WTC11 (cell line): ENCODE measurements around the gene SEMA4D. TPM values are rescaled to one million over a fixed set of nuclear protein-coding genes. Genes with fewer than 3 reads are reported as not detected.

ENCODE experiments used
- ATAC-seq: fragments of 200-7000 bp; cut with Tn5 transposase; 2 replicates; pipeline ENCODE4 v1.10.0; 2021; ENCODE audit warnings: mild to moderate bottlenecking, moderate library complexity
- CTCF ChIA-PET: fragments of 300-600 bp; sonication (Branson Sonifier 250); formaldehyde crosslinking; loops from one replicate; lab custom pipeline; 2021; ENCODE audit warnings: antibody characterized with exemption; lab: Charles Lee
- POLR2A ChIA-PET: fragments of 350-600 bp; sonication (Branson Sonifier 250); formaldehyde crosslinking; loops from one replicate; lab custom pipeline; 2021; ENCODE audit warnings: antibody characterized with exemption; lab: Charles Lee
- DNase-seq: peaks from one replicate; pipeline ENCODE4 v3.0.0; 2021; ENCODE audit warnings: low spot score
- H3K27ac Mint-ChIP-seq: 2 replicates; pipeline ENCODE4 v1.8.0; 2021; ENCODE audit warnings: mixed read lengths
- H3K27me3 Mint-ChIP-seq: 2 replicates; pipeline ENCODE4 v1.8.0; 2021; ENCODE audit warnings: low read depth, mild to moderate bottlenecking, moderate library complexity, mixed read lengths
- H3K36me3 Mint-ChIP-seq: 2 replicates; pipeline ENCODE4 v1.8.0; 2021; ENCODE audit warnings: mixed read lengths
- H3K4me1 Mint-ChIP-seq: 2 replicates; pipeline ENCODE4 v1.8.0; 2022; ENCODE audit warnings: mixed read lengths
- H3K4me3 Mint-ChIP-seq: 2 replicates; pipeline ENCODE4 v1.8.0; 2021; ENCODE audit warnings: mild to moderate bottlenecking, moderate library complexity, mixed read lengths
- H3K9me3 Mint-ChIP-seq: 2 replicates; pipeline ENCODE4 v1.8.0; 2021; ENCODE audit warnings: mixed read lengths
- CBFB ChIP-seq: sonication (generic); formaldehyde crosslinking; IDR thresholded peaks from 2 replicates; pipeline ENCODE4 v1.8.1; 2022; ENCODE audit warnings: mild to moderate bottlenecking, low read depth, missing genetic modification reagents
- EMX1 ChIP-seq: fragments of 250-450 bp; sonication (Bioruptor Pico); IDR thresholded peaks from 2 replicates; pipeline ENCODE4 v1.8.0; 2021; ENCODE audit warnings: mild to moderate bottlenecking
- FOXP4 ChIP-seq: sonication (generic); formaldehyde crosslinking; IDR thresholded peaks from 2 replicates; pipeline ENCODE4 v1.8.0; 2022; ENCODE audit warnings: mild to moderate bottlenecking, missing genetic modification reagents
- GABPB1 ChIP-seq: sonication (generic); formaldehyde crosslinking; IDR thresholded peaks from 2 replicates; pipeline ENCODE4 v1.8.1; 2023; ENCODE audit warnings: mild to moderate bottlenecking, missing genetic modification reagents
- STAT6 ChIP-seq: sonication (generic); formaldehyde crosslinking; conservative IDR thresholded peaks from 2 replicates; pipeline ENCODE4 v1.8.1; 2023; ENCODE audit warnings: mild to moderate bottlenecking, low read depth, missing genetic modification reagents, moderate library complexity
- TCF7 ChIP-seq: sonication (generic); formaldehyde crosslinking; IDR thresholded peaks from 2 replicates; pipeline ENCODE4 v1.8.0; 2022; ENCODE audit warnings: mild to moderate bottlenecking, low read depth, missing genetic modification reagents, moderate library complexity
- ZNF281 ChIP-seq: sonication (generic); formaldehyde crosslinking; IDR thresholded peaks from 2 replicates; pipeline ENCODE4 v1.8.0; 2023; ENCODE audit warnings: mild to moderate bottlenecking, missing genetic modification reagents
- ZNF425 ChIP-seq: fragments of 250-450 bp; sonication (Bioruptor Pico); conservative IDR thresholded peaks from 2 replicates; pipeline ENCODE4 v1.9.0; 2021; ENCODE audit warnings: mild to moderate bottlenecking
- ZSCAN18 ChIP-seq: fragments of 250-450 bp; sonication (Bioruptor Pico); IDR thresholded peaks from 2 replicates; pipeline ENCODE4 v2.1.2; 2022; ENCODE audit warnings: mild to moderate bottlenecking, moderate library complexity
- total RNA-seq: library from RNA; stranded (reverse); gene quantifications from 3 replicates; pipeline ENCODE4 v1.2.3, GENCODE V29; 2021
- TF ChIP-seq, protein P1 (sequence below): sonication (generic); formaldehyde crosslinking; IDR thresholded peaks from 2 replicates; pipeline ENCODE4 v1.8.1; 2023; ENCODE audit warnings: mild to moderate bottlenecking, missing genetic modification reagents

The SEMA4D gene
- total RNA-seq, 1 experiment from 2014 or later: 67.8 TPM

DNA sequence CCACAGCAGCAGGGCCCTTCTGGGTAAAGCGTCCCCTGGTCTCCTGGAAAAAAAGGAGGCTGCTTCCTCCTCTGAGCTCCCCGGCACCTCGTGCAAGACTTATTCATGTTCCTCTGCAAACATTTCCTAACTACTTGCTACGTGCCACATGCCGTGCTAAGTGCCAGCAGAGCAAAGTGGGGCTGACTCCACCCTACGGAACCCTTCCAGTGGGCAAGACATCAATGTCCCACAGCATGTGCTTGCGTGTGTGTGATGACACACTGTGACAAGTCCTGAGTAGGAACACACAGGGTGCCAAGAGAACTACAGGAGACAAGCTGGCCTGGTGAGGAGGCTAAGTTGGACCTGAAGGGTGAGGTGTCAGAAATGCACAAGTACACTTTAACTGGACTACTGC is 57.4 kb downstream of the SEMA4D start:
- H3K27ac Mint-ChIP-seq: peak overlapping the region; percentile 88
- no peak for ATAC-seq

More for the DNA sequence above, 57.4 kb downstream of the SEMA4D start:
- Mint-ChIP-seq H3K4me1 (peaks cover 72% of the 10 kb centered on the region), H3K27me3 (no peaks in the 10 kb centered on the region), H3K36me3 (no peaks in the 10 kb centered on the region; the same call in 1 of the 2 replicates), H3K9me3 (no peaks in the 10 kb centered on the region), H3K4me3 (no peak overlapping the region)
- TF ChIP-seq STAT6 (CRISPR knock-in tag) (no peak), ZNF425 (CRISPR knock-in tag) (no peak), TCF7 (CRISPR knock-in tag) (no peak), GABPB1 (CRISPR knock-in tag) (no peak), ZSCAN18 (CRISPR knock-in tag) (no peak), FOXP4 (no peak), ZNF281 (CRISPR knock-in tag) (no peak), CBFB (CRISPR knock-in tag) (no peak), EMX1 (CRISPR knock-in tag) (no peak)
- TF ChIP-seq, protein P1, sequence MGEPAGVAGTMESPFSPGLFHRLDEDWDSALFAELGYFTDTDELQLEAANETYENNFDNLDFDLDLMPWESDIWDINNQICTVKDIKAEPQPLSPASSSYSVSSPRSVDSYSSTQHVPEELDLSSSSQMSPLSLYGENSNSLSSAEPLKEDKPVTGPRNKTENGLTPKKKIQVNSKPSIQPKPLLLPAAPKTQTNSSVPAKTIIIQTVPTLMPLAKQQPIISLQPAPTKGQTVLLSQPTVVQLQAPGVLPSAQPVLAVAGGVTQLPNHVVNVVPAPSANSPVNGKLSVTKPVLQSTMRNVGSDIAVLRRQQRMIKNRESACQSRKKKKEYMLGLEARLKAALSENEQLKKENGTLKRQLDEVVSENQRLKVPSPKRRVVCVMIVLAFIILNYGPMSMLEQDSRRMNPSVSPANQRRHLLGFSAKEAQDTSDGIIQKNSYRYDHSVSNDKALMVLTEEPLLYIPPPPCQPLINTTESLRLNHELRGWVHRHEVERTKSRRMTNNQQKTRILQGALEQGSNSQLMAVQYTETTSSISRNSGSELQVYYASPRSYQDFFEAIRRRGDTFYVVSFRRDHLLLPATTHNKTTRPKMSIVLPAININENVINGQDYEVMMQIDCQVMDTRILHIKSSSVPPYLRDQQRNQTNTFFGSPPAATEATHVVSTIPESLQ: no peak
- ChIA-PET CTCF (interaction anchor here (1.1 to 4.5 kb wide), 2 partner anchors 11 to 109 kb away, joined by 3 to 24 read pairs; no protein-coding TSS in a partner anchor), POLR2A (no interaction called here)
- DNase-seq: no peak
